Measurements from ENCODE around the gene GRID1.

GRID1 gene

DNA sequence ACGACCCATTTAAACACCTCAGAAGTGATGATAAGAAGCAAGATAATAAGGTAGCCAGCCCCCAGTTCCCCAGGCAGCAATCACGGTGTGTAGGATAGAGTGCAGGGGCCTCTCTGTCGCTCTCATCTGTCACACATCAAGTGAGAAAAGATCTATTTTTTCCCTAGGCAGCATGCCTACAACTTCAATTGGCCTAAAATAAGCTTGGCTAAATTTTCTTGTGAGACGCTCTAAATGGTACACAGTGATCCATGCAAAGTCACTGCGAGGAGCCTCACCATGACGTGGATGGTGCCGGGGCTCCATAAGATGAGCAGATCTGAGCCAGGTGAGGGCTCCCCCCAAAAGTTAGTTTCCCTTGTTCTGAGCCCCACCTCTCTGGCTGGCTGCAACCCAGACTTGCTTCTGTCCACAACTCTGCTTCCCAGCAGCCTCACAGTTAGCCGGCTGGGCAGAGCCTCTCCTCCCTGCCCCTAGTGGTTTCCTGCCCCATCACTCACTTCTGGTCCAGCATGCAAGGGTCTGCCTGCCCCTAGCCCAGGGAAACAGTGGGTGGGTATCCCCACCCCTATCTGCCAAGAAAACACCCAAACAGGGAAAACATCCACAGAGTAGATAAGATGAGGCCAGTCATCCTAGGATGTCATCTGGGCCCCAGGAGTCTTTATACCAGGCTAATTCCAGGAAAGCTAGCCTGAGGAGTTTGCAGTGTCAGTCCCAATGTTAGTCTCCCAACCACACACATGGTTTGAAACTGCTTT is 342.1 kb downstream of the GRID1 start:
- no peak for DNase-seq

DNA sequence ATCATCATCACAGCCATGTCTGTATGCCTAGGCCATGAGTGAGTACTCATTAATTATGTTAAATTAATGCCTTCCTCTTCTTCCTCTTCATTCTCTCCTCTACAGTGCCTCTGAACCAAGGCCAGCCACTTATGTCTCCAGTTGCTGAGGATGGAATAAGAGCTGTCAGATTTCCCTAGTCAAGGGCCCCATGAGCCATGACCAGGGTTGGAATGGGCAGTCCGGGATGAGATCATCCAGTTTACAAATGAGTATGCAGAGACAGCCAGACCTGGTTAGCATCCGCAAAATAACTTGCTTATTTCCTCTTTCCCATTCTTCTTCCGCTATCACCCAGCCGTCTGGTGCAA is 342.7 kb downstream of the GRID1 start:
- no peak for DNase-seq

DNA sequence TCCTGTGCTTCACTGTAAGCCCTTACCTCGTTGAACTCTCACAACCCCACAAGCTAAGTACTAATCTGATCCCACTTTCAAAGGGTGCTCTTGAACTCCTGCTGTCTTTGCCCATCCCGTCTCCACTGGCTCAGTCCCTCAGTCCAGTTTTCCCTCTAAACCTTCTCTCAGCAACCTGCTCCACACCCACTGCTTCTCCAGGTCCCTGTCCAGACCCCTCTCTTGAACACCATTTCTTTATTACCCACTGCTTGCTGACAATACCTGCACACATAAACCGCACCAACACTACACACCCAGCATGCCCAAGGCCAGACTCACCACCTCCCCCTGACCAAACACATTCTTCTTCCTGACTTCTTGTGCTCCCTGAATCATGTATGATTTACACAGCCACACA is 343.3 kb downstream of the GRID1 start:
- no peak for DNase-seq

DNA sequence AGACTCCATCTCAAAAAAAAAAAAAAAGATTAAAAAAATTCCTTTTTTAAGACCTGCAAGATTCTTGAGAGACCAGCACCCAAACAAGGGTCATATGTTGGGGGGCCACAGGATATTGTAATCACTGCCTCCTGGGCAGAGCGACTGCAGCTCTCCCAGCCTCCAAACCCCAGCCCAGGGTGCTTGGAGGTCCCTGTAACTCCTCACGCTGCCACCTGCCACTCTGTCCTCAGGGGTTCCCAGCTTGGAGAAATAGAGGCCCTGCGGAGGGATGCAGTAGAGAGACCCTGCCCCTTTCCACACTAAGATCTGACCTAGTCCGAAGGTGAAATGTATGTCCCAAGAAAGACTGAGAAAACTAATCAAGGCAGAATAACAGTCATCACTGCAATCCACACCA is 343.7 kb downstream of the GRID1 start:
- no peak for DNase-seq

DNA sequence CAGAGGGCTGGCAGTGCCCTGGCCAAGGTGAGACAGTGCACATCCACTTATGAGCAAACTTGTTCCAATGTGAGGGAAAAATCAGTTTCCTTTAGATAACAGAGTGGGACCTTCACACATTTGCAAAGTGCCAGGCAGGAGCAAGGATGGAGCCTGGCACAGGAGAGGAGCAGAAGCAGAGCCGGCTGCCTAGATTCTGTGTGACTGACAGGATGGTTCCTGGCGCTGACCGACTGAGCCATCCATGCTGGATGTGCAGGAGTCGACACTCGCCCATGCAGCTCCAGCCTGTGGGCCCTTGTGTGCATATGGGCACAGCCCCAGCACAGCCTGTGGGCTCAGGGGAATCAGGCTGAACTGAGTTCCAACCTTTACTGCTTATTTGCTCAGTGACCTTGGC is 346.5 kb downstream of the GRID1 start:
- DNase-seq = no peak

DNA sequence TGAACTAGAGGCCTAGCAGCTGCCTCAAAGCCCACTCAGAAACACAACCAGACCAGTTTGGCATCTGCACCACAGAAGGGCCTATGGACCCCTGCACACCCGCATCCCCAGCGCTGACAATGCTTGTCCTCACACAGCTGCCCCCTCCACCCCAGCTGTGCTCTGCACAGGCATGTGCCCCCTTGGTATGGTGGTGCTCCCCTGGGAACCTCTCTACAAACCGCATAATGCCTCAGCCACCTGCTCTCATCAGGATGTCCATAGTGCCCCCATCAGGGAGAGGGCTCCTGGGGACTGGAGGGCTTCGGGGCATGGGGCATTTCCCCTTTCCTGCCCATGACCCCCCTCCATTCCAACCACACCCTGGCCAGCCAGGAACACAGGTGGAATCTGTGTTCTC is 347.5 kb downstream of the GRID1 start:
- DNase-seq = no peak

DNA sequence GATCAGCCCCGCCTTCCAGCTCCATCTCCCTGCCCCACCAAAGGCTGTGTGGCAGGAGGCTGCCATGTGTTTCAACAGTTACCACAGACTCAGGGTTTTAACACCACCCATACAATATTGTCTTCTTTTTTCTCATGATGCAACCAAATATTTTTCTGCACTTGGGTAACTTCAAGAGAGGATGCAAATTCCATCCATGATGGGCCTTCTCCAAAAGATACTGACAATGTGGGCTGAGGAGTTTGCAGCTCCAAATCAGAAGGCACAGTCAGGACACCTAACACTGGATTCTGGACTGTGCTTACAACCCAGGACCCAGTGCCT is 347.9 kb downstream of the GRID1 start:
- no peak for DNase-seq

DNA sequence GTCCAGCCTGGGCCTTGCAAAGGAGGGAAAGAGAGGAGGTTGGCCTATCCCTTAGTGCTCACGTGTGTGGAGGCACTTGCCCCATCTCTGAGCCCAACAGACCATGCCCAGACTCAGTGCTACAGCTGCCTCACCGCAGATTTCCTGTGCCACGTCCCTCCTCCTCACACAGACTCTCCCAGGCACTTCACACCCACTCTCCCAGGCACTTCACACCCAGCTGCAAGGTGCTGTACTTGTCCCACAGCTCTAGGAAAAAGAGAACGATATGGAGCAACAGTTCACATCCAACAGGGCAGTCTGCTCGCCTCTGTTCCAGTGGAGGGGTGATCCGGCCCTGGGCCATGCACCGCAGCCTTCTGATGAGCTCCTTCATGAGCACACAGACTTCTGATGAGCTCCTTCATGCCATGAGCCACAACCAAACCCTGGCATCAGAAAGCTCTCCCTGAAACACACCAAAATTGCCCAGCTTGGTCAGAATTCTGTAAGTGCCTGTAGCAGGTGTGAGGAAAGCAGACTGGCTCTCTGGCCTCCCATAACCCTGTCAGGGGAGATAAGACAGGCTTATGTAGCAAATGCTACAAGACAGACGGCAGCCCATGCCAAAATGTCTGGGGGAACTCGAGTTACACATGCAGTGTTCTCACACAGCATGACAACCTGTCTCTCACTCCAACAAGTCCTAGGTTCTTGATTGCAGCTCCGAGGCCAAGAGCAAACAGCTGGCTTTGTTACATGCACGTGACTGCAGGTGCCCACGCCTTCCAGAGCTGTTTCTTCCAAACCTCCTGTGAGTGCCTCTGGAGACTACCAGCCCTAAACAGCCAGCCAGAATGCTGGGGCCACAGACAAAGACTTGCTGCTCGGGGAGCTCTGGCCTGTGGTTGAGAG is 348.5 kb downstream of the GRID1 start:
- DNase-seq = no peak

DNA sequence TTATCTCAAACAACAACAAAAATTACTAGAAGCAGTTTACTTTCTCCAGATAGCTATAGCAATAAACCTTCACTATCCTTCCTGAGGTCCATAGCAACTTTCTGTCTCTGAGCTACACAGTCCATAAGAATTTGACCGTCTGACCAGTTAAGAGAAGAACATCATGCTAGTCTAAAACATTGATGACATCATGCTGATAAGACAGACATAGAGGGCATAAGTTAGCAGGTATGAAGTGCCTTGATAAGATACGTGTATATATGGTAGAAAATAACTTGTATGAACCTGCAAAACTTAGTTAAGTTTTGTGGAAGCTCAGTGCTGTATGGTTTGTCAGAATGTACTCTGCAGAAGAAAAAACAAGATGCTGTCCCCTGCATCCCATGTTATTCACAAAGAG is 353.0 kb downstream of the GRID1 start:
- DNase-seq = no peak

DNA sequence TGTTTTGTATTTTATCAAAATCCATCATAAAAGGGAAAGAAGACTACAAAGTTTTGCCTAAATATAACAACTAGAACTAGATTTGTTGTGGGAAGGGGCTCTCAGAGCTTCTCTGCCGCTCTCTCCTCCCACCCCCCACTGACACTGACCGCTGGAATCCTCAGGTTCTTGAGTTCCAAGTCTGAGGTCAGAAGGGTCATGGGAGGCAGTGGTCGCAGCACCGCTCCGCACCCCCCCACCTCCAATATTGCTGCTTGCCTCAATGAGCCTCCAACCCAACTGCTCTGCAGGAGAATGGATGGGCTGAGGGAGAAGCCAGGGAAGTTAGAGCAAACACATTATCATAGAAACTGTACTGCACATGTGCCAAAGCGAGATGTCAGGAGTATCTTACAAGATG is 359.4 kb downstream of the GRID1 start:
- no peak for DNase-seq

DNA sequence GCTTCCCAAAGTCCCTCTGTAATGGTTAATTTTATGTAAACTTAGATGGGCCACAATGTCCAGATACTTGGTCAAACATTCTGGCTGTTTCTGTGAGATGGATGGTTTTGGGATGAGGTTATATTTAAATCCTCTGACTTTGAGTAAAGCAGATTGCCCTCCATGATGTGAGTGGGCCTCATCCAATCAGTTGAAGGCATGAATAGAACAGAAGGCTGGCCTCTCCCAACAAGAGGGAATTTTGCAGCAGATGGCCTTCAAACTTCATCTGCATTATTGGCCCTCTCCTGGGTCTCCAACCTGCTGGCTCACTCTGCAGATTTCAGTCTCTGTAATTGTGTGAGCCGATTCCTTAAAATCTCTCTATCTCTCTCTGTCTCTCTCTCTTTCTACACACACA is 362.3 kb downstream of the GRID1 start:
- no peak for DNase-seq

DNA sequence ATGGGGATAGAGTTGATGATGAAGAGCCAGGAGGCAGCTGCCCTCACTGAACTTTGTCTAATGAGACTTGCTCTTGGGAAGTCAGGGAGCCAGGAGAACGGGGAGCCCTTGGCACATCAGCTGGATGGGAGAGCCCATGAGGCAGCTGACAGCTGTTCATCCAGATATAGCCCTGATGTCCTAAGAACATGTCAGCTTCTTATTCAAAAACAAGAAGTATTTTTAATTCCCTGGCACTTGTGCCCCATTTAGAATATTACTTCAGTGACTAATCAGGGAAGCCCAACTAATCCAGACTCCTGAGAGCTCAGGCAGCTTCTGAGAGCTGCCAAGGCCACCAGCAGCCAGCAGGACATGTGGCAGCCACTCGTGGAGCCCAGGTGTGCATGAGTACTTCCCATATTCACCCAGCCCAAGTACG is 363.4 kb downstream of the GRID1 start:
- DNase-seq = no peak

DNA sequence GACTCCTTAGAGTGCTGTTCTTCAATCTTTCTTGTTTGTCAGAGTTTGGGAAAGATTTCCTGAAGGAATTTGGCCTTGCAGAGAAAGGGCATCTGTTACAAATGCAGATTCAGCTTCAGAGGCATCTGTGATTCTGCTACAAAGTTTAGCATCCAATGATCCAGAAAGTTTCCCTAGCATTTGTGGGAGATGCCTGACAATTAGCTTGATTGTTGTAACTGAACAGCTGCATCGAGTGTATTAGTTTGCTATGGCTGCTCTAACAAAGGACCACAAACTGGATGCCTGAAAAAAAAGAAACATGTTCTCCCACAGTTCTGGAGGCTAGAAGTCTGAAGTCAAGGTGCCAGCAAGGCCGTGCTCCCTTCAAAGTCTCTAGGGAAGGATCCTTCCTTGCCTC is 365.1 kb downstream of the GRID1 start:
- DNase-seq = no peak

DNA sequence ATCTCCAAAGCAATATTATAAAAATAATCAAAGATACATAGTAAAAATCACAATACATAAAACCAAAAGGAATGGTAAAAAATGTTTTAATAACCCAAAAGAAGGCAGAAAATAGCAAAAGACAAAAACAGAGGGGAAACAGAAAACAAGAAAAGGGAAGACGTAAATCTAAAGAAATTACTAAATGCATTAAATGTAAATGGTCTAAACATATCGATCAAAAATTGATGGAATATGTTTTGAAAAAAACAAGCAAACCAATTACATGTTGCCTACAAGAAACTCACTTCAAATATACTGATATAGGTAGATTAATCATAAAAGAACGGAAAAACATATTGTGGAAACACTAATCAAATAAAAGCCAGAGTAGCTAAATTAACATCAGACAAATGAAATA is 369.1 kb downstream of the GRID1 start:
- no peak for DNase-seq

DNA sequence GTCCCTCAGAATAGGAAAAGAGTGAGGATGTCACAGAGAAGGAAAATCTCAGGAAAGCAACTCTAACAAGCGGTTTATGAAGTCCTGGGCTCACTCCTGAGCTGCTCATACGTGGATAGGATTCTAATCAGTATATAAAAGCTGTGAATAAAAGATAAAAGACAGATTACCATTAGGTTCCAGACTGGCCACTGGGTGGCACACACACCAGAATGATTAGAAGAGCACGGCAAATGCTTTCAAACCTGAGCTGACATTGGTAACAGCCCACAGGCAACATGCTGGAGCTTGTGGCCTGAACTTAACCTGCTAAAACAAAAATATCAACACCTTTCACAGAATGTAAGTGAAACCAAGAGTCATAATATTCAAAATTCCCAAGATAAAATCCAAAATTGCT is 370.8 kb downstream of the GRID1 start:
- peak; percentile 52 for DNase-seq

DNA sequence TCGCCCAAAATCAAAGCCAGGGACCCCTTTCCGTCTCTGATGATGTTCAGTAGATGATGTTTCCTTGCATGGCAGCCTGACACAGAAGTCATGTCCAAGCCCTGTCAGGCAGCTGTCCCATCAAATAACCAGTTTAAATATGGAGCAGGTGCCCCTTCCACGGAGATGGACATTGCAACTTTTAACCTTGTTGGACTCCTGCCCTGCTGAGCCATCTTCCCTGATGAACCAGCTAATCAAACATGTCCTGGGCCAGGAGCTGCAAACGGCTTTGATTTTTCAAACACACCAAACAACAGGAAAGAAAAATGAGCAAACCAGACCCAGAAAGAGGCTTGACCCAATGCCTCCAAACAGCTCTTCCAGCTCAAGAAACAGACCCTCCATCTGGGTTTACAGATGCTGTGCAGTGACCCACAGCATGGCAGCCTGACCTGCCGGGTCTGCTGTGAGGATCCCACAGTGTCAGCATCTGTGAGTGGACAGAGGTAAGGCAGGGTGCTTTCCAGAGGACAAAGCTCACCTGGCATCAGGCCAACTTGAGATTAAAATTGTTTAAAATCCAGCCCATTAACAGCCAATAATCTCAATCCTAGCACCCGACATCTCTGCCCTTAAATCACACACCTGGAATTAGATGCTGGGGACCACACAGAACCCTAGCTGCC is 372.6 kb downstream of the GRID1 start:
- DNase-seq = no peak

DNA sequence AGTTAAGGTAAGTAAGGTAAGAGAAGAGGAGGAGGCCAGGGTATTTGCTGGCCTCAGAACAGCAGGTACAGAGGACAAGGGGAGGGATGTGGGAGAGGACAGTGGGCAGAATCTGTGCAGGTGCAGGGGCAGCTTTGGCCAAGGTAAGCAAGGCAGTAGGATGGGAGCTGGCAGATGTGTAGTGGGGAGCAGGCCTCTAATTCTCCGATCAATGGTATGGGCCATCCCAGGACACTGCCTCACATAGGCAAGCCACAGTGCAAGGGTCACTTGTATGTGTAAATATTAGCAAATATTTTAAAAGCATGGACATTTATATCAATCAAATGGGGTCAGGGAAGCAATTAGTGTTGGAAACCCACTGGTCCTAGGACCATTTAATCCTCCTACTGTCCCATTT is 373.5 kb downstream of the GRID1 start:
- DNase-seq = no peak

DNA sequence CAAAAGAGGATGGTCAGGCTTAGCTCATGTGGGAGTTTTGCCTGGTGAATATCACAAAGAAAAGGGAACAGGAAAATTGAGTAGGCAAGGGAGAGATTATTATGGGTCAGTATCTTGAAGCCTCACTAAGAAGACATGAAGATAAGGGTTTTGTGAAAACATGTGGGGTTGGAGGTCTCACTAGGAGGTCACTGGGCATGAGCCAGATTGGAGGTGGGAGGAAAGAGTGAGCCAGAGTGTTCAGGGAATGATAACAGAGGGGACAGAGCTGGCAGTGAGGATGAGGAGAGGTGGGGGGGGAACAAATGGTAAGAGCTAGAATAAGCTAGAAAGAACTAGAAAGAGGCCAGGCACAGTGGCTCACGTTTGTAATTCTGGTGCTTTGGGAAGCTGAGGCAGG is 374.3 kb downstream of the GRID1 start:
- no peak for DNase-seq

DNA sequence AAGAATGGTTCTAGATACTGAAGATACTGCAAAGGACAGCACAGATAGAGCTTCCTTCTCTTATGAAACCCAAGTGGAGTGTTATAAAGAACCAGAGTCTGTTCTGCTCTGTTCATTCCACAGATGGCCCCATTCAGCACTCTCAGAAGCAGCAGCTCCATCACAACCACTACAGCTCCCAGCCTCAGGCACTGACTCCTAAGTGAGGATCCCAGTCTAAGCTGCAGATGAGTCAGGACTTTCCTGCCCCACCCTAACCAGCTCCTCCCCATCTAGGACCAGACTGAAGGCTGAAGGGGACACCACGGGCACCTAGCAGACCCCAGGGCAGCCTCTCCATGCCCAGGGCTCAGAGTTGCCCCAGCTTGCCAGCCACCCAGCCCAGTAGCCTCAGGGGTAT is 379.8 kb downstream of the GRID1 start:
- DNase-seq = no peak

DNA sequence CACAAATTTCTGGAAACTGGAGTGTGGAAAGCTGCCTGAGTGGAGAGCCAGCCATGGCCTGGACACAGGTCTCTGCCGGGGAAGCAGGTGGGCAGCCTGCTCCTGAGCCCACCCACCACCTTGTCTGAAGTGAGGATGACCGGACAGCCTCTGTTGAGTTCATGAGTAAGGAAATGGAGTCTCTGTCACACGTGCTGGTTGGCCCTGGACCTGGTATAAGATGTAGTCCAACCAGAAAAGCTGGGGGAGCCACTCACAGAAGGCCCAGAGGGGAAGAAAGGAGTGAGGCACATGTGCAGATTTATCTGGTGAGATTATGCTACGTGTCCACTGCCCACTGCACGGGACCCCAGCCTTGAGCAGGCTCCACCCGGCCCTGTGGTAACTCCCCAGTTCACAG is 383.5 kb downstream of the GRID1 start:
- no peak for DNase-seq

DNA sequence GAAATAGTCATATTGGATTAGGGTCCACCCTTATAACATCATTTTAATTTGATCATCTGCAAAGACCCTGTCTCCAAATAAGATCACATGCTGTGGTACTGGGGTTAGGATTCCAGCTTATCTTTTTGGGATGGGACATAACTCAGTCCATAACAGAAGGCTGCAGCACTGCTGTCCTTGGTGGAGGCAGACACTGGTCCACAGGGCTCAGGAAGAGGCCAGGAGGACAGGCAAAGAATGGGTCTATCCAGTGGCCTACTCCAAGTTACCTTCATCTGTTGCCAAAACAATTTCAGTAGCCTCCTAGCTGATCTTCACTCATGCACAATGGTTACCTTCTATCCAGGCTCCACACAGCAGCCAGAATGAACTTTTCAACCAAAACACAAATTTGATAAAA is 387.0 kb downstream of the GRID1 start:
- DNase-seq = no peak

DNA sequence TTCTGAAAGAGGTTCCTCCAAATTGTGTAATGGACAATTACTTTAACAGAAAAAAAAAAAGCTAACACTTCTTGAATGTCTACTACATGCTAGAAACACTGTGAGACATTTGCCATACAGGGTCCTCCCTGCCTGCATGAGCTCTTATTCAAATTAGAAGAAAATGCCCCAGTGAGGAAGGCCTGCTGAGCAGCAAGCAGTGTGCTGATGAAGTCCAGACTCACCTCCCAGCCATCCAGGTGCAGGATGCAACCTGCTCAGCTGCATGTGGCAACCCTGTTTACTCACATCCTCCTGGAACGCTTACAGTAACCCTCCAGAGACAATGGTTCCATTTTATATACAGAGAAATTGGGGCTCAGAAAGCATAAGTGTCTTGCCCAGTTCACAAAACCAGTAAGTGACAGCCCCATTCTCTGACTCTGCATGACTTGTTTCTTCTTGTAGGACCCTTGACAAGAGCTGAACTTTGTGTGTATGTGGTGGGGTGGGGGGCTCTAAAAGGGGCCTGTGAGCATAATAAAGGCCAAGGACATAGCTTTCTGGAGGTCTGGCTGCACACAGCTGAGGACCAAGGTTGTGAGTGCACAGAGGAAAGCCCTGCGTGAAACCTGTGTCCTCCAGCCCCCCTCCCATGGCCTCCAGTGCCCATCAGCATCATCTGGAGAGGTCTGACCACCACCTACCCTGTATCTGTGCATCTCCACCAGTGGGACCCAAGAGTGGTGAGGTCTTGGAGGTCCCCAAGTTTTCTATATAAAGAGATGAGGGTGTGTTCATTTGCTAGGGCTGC is 387.8 kb downstream of the GRID1 start:
- no peak for DNase-seq

DNA sequence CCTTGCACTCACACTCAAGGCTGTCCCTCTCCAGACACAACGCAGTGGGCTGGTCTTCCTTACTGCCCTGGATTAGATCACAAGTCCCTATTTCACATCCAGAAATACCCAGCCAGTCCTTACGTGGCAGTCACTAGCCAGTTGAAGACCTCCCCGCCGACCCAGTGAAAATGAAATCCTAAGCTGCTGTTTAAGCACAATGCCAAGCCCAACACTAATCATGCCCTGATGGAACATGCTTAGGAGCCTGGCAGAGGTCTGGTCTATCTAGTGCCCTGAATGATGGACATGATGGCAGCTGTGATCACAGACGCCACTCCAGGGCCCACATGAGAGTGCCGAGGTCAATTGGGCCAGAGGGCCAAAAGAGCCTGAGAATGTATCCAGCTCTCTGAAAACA is 389.0 kb downstream of the GRID1 start:
- DNase-seq = no peak

Measured in stimulated activated CD4-positive, alpha-beta T cell treated with anti-CD3 and anti-CD28 coated beads, Interleukin-15, amount 100 ng/mL, for 24 hours (primary cell).